Activated T-cell treated with anti-CD3 and anti-CD28 coated beads for 48 hours (primary cell): ENCODE results near the gene UCP3.

Experiments
- DNase-seq: peaks from one replicate; pipeline ENCODE4 v3.0.0-alpha.2; 2020; ENCODE audit warnings: low read depth

Gene UCP3

DNA sequence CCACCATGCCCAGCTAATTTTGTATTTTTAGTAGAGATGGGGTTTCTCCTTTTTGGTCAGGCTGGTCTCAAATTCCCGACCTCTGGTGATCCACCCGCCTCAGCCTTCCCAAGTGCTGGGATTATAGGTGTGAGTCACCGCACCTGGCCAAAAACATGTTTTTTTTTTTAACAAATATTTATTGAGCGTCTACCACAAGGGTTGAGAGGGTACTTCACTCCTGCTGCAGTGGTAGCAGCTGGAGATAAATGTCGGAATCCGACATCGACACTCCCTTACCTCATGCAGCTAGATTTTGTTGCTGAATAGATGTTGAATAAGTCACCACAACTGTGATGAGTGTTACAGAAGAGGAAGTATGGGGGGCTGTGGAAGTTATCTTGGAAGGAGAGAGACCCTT, 57.1 kb downstream of the UCP3 start:
- DNase-seq = no peak

DNA sequence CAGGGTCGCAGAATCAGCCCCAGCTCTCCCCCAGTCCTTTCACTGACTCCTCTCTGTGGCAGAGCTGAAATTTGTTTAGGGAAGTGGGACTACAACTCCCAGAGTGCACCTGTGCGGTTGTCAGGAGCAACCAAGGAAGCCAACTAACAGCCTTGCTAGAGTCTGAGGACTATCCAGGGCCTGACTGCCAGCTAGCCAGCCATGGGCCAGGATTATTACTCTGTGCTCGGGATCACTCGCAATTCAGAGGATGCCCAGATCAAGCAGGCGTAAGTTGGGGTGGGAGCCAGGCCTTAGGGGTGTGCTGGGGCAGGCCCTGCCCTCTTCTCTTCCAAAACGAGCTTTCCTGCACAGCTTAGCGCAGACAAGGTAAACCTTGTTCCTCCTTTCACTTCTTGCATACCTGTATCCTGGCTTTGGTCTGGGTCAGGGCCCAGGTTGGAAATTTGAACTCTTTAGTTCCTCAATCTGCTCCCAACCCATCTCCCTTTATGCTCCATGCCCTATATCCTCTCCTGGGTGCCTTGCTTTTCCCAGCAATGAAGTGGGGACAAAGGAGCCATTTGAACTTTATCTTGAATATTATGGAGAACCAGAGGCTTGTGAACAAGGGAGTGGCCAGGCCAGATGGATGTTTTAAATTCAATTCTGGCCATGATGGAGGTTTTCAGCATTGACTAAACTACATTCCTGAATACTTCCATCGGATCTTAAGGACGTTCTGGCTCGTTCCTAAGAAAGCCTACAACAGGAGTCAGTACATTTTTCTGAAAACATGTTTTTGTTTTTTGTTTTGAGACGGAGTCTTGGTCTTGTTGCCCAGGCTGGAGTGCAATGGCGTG, 57.8 kb downstream of the UCP3 start, which contains the start of gene DNAJB13:
DNAJB13 (plus strand) TSS at position 158 of the 842 bp plus-strand sequence; CDS start at position 202, 44 bp downstream.
- no peak for DNase-seq
